Spleen (tissue), 7 donors: ENCODE results near the gene SLC38A2.

Experiments
- POLR2A ChIP-seq, 3 donors: fragments of 450-650 bp; IDR thresholded peaks; one replicate each; pipeline ENCODE4 v1.5.1; 2017; ENCODE audit warnings: antibody characterized with exemption in 3 of 3, mild to moderate bottlenecking in 1 of 3
- TF ChIP-seq, protein P1 (sequence below), 11 experiments: fragments of 200-600 bp in 7 of 11; fragments of 450-650 bp in 4 of 11; sonication (generic) in 4 of 11; IDR thresholded peaks in 8 of 11; conservative IDR thresholded peaks in 3 of 11; 1 replicate in 7 of 11; 2 replicates in 4 of 11; pipeline versions ENCODE4 v1.4.0 to v1.8.0; 2016 to 2021; ENCODE audit warnings: antibody characterized with exemption in 11 of 11, inconsistent platforms in 4 of 11, mild to moderate bottlenecking in 1 of 11
- donor health status: DM: no; HTN: no; CAD: no; lungs with moderate emphysema.
- donor health status: DM: no; HTN: no; CAD: no.
- donor health status: DM: no; HTN: no; CAD: no.

DNA sequence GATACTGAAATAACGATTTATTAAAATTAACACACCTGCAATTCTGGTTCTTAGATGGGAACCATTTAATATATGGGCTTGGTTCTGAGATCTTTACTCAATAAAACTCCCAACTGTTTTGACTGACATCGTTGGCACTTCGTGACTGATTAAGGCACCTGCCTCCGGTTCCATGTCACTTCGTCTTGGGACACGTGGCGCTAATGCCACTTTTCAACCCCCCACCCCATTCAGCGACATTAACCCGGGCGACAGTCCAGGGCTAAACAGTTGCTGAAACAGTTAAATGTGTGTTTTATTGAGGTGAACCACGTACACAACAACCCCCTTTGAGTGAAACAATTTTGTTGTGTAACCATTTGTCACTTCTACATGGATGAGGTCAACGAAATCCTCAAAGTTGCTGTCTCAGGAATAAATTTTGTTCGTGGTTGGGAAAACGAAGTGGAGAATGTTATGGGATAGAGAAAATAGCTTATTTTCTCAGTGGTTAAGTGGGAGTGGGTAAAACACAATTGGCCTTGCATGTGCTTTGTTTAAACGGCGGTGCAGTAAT, 9.9 kb upstream of the SLC38A2 start:
- TF ChIP-seq, protein P1, sequence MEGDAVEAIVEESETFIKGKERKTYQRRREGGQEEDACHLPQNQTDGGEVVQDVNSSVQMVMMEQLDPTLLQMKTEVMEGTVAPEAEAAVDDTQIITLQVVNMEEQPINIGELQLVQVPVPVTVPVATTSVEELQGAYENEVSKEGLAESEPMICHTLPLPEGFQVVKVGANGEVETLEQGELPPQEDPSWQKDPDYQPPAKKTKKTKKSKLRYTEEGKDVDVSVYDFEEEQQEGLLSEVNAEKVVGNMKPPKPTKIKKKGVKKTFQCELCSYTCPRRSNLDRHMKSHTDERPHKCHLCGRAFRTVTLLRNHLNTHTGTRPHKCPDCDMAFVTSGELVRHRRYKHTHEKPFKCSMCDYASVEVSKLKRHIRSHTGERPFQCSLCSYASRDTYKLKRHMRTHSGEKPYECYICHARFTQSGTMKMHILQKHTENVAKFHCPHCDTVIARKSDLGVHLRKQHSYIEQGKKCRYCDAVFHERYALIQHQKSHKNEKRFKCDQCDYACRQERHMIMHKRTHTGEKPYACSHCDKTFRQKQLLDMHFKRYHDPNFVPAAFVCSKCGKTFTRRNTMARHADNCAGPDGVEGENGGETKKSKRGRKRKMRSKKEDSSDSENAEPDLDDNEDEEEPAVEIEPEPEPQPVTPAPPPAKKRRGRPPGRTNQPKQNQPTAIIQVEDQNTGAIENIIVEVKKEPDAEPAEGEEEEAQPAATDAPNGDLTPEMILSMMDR (IDR thresholded peaks at IDR 0.05 in 8 of 11, conservative IDR thresholded peaks at IDR 0.05 in 3 of 11), result peak in 1 of 11 experiments; percentile 5
- no peak for TF ChIP-seq POLR2A (IDR thresholded peaks at IDR 0.05)
